Left ventricle myocardium inferior (tissue), 1 donor: Measurements from ENCODE around the gene CACNA1I. TPM values are rescaled to one million over a fixed set of nuclear protein-coding genes. Genes with fewer than 3 reads are reported as not detected.

Experiments
- DNase-seq: peaks from one replicate; pipeline ENCODE4 v3.0.0-alpha.2; 2020
- H3K27ac ChIP-seq: fragments of 200-600 bp; replicated peaks from 2 replicates; pipeline ENCODE4 v1.8.0; 2021
- H3K27me3 ChIP-seq: fragments of 200-600 bp; 2 replicates; pipeline ENCODE4 v1.8.0; 2021; ENCODE audit warnings: low read depth
- H3K36me3 ChIP-seq: fragments of 200-600 bp; 2 replicates; pipeline ENCODE4 v1.8.0; 2021
- H3K4me1 ChIP-seq: fragments of 200-600 bp; 2 replicates; pipeline ENCODE4 v1.8.0; 2021
- H3K4me3 ChIP-seq: fragments of 200-600 bp; 2 replicates; pipeline ENCODE4 v1.8.0; 2021; ENCODE audit warnings: mild to moderate bottlenecking, moderate library complexity
- H3K9me3 ChIP-seq: fragments of 200-600 bp; replicated peaks from 2 replicates; pipeline ENCODE4 v1.8.0; 2021
- intact Hi-C: fragments of 100-400 bp; cut with micrococcal nuclease; formaldehyde crosslinking; loops from one replicate; pipeline ENCODE4 v1.11.0; 2022
- total RNA-seq: library from RNA; stranded (reverse); fragmentation: NEBNext Ultra II Directional; extraction: Animal tissue kit (Norgen Biotek cat#: 25700); gene quantifications from one replicate; pipeline ENCODE4 v1.2.1, GENCODE V29; 2021
- TF ChIP-seq, protein P1 (sequence below): fragments of 200-600 bp; IDR thresholded peaks from 2 replicates; pipeline ENCODE4 v1.8.0; 2021; ENCODE audit warnings: antibody characterized with exemption, mild to moderate bottlenecking, borderline replicate concordance
- donor health status: DM: no; HTN: yes; CAD: no; lungs with severe emphysema.

CACNA1I gene
- total RNA-seq, 1 donor from 2014 or later = 0.05 TPM

DNA sequence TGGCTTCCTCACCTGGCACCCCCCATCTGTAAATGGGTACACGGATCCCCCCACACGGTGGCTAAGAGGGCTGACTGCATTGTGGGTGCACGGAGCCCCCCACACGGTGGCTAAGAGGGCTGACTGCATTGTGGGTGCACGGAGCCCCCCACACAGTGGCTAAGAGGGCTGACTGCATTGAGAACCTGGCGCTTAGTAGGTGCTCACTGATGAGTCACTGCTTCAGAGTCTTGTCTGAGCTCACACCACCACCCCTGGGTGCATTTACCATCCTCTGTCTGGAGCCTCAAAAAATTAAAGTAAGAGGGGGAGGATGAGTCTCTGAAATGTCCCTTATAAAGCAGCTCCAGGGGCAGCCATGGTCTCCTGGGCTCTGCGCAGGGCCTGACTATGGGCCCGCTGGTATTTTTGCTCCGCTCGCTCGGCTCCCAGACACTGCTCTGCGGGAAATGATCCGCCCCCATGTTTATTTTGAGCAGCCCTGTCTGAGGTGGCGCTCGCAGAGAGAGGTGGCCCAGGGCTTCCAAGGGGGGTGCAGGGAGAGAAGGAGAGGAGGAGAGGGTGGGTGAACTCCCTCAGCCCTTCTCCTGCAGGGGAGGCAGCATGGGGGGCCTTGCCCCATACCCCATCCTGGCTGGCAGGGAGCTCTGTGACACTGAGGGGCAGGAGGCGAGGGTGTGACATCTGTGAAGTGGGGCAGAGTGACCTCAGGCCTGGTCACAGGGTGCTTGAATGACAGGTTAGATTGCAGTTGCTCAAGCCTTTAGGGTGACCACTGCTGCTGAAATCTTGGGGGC, 82.6 kb downstream of the CACNA1I start:
- H3K9me3 ChIP-seq = peaks cover 7% of the 10 kb centered on the region
- H3K27ac ChIP-seq = no peak overlapping the region
- TF ChIP-seq, protein P1, sequence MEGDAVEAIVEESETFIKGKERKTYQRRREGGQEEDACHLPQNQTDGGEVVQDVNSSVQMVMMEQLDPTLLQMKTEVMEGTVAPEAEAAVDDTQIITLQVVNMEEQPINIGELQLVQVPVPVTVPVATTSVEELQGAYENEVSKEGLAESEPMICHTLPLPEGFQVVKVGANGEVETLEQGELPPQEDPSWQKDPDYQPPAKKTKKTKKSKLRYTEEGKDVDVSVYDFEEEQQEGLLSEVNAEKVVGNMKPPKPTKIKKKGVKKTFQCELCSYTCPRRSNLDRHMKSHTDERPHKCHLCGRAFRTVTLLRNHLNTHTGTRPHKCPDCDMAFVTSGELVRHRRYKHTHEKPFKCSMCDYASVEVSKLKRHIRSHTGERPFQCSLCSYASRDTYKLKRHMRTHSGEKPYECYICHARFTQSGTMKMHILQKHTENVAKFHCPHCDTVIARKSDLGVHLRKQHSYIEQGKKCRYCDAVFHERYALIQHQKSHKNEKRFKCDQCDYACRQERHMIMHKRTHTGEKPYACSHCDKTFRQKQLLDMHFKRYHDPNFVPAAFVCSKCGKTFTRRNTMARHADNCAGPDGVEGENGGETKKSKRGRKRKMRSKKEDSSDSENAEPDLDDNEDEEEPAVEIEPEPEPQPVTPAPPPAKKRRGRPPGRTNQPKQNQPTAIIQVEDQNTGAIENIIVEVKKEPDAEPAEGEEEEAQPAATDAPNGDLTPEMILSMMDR = no peak
- no peaks in the 10 kb centered on the region for H3K4me1 ChIP-seq
- intact Hi-C loops = no loop called here
- H3K4me3 ChIP-seq = no peak overlapping the region
- H3K36me3 ChIP-seq = no peaks in the 10 kb centered on the region
- no peak for DNase-seq
- peaks cover 70% of the 10 kb centered on the region for H3K27me3 ChIP-seq

DNA sequence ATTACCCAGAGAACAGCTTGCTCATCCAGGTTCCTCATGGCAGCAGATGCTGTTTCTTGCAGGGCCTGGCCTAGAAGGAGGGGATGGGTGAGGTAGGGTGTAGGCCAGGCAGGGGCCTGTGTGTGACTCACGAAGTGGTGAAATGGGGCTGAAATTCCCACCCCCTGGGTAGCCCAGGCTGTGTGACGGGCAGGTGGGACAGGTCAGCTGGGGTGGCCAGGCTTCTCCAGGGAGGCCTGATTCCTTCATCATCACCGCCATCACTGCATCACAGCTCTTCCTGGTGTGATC, 83.2 kb downstream of the CACNA1I start:
- Histone ChIP-seq H3K36me3 (no peaks in the 10 kb centered on the region), H3K27me3 (peaks cover 70% of the 10 kb centered on the region), H3K4me3 (no peak overlapping the region), H3K4me1 (no peaks in the 10 kb centered on the region), H3K27ac (no peak overlapping the region), H3K9me3 (peaks cover 7% of the 10 kb centered on the region)
- DNase-seq = no peak
- TF ChIP-seq, protein P1 = no peak
- intact Hi-C loops = no loop called here

DNA sequence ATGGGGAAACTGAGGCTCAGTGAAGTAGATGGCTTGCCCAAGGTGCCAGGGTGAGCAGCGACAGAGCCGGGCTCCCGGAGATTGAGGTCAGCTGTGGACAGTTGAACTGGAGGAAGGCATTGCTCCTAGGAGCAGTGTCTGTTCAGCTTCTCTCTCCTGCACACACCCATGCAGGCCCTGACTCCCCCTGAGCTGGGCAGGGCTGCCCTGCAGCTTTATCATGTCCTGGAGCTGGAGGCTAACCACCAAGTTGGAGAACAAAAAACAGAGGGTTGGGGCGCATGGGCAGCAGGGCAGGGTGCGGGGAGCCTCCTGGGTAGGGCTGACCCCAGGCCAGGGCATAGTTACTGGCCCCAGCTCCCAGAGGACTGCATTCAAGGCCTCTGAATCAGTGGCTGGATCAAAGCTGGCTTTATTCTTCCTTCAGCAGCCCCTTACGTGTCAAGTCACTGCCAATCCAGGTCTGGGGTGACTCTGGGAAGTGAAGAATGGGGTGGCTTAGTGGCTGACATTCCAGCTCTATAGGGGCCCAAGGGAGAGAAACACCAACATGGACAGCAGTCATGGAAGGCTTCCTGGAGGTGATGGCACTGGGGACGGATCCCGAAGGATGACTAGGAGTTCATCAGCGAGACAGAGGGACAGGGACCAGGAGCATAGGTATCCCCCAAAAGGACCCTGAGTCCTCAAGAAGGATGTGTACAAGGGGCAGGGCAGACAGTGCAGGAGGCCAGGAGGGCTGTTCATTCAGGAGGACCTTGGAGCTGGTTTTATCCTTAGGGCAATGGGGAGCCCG, 83.8 kb downstream of the CACNA1I start:
- TF ChIP-seq, protein P1 = no peak
- no peak overlapping the region for H3K27ac ChIP-seq
- DNase-seq = no peak
- peaks cover 7% of the 10 kb centered on the region for H3K9me3 ChIP-seq
- intact Hi-C loops = no loop called here
- no peak overlapping the region for H3K4me3 ChIP-seq
- H3K27me3 ChIP-seq = peaks cover 70% of the 10 kb centered on the region
- H3K4me1 ChIP-seq = no peaks in the 10 kb centered on the region
- no peaks in the 10 kb centered on the region for H3K36me3 ChIP-seq

DNA sequence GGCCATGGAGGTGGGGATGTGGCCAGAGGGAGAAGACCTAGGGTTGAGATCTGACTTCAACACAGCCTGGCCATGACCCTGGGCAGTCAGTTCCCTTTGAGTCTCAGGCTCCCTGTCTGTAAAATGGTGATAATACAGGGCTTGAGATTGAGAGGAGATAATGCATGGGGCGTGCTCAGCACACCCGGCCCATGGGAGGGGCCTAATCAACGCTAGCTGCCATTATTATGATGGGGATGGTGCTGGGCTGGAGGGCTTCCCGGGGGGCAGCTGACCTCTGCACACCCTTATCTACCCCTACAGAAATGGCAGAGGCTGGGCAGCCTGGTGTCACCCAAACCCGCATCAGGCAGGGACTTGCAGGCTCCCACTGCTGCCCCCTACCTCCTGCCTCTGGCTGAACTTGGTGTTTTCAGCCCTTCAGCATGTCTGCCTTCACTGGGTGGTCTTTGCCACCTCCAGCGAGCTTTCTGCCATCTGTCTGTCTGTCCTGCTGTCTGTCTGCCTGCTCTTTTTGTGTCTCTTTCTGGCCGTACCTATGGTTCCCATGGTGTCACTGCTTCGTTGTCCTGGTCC, 84.5 kb downstream of the CACNA1I start:
- H3K9me3 ChIP-seq = peaks cover 7% of the 10 kb centered on the region
- peaks cover 73% of the 10 kb centered on the region for H3K27me3 ChIP-seq
- H3K4me3 ChIP-seq = no peak overlapping the region
- intact Hi-C loops = no loop called here
- H3K36me3 ChIP-seq = no peaks in the 10 kb centered on the region
- no peak overlapping the region for H3K27ac ChIP-seq
- H3K4me1 ChIP-seq = no peaks in the 10 kb centered on the region
- no peak for DNase-seq
- TF ChIP-seq, protein P1 = no peak

DNA sequence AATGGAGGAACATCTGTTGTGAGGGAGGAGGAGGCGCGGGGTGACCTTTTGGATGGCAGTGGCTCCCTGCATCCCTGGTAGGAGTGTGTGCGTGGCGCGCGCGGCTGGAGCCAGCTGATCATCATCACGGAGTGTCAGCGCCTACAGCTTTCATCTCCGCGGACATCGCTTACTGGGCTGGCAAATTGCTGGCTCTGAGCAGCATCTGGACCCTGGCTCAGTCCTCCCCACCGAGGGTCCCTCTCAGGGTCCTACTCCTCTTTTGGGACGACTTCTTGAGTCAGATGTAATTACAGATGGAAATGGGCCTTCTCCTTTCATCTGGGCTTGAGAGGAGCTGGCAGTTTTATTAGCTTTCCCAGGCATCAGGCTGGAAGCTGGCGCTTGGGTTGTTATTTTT, 85.3 kb downstream of the CACNA1I start:
- Histone ChIP-seq H3K27me3 (peaks cover 74% of the 10 kb centered on the region), H3K9me3 (peaks cover 7% of the 10 kb centered on the region), H3K4me1 (no peaks in the 10 kb centered on the region), H3K36me3 (no peaks in the 10 kb centered on the region), H3K27ac (no peak overlapping the region), H3K4me3 (no peak overlapping the region)
- DNase-seq = no peak
- TF ChIP-seq, protein P1 = no peak
- intact Hi-C loops = no loop called here
